Testis (tissue), 2 donors: ENCODE measurements around the gene MCM7.
A peak's percentile ranks its signal among the peaks of the same experiment; 100 is the strongest.

Experiments
- POLR2A ChIP-seq: fragments of 450-650 bp; IDR thresholded peaks from one replicate; pipeline ENCODE4 v1.6.1; 2017; ENCODE audit warnings: antibody characterized with exemption, mild to moderate bottlenecking, moderate library complexity
- TF ChIP-seq, protein P1 (sequence below), 3 experiments: fragments of 450-650 bp in 2 of 3; fragments of 200-600 bp in 1 of 3; sonication (generic) in 1 of 3; IDR thresholded peaks; one replicate each; pipeline ENCODE4 v1.5.1; 2016 to 2019; ENCODE audit warnings: antibody characterized with exemption in 3 of 3, mild to moderate bottlenecking in 2 of 3, moderate library complexity in 1 of 3

- no peak for TF ChIP-seq POLR2A
- TF ChIP-seq, protein P1, sequence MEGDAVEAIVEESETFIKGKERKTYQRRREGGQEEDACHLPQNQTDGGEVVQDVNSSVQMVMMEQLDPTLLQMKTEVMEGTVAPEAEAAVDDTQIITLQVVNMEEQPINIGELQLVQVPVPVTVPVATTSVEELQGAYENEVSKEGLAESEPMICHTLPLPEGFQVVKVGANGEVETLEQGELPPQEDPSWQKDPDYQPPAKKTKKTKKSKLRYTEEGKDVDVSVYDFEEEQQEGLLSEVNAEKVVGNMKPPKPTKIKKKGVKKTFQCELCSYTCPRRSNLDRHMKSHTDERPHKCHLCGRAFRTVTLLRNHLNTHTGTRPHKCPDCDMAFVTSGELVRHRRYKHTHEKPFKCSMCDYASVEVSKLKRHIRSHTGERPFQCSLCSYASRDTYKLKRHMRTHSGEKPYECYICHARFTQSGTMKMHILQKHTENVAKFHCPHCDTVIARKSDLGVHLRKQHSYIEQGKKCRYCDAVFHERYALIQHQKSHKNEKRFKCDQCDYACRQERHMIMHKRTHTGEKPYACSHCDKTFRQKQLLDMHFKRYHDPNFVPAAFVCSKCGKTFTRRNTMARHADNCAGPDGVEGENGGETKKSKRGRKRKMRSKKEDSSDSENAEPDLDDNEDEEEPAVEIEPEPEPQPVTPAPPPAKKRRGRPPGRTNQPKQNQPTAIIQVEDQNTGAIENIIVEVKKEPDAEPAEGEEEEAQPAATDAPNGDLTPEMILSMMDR (IDR thresholded peaks at IDR 0.05) = peak; percentile 93 to 98 (median 95)
Measured at GRCh38 chr7:100081535-100082102, 19.6 kb downstream of the MCM7 start, which contains the start of gene ZNF3.
